SU-DHL-6 (cell line): ENCODE results near the gene MAST4.

Experiments
- H2AFZ ChIP-seq: fragments of 200-600 bp; sonication (generic); 2 replicates; pipeline ENCODE4 v1.6.1; 2014; ENCODE audit warnings: low read depth, mild to moderate bottlenecking, moderate library complexity, mixed read lengths, antibody characterized with exemption, low read length; ENCODE audit not compliant: severe bottlenecking
- H3F3A ChIP-seq: fragments of 200-600 bp; shearing (Covaris generic); 2 replicates; pipeline ENCODE4 v1.6.0; 2016; ENCODE audit warnings: antibody characterized with exemption, mild to moderate bottlenecking; ENCODE audit not compliant: insufficient read depth
- H3K27ac ChIP-seq: fragments of 200-600 bp; sonication (generic); 2 replicates; pipeline ENCODE4 v1.5.1; 2016; ENCODE audit warnings: low read depth, mild to moderate bottlenecking, low read length, moderate library complexity, mixed read lengths
- H3K27me3 ChIP-seq: fragments of 200-600 bp; sonication (generic), shearing (Covaris generic); 2 replicates; pipeline ENCODE4 v1.6.0; 2014; ENCODE audit warnings: mild to moderate bottlenecking, low read length
- H3K36me3 ChIP-seq: fragments of 200-600 bp; sonication (generic); 2 replicates; pipeline ENCODE4 v1.6.1; 2014; ENCODE audit warnings: mild to moderate bottlenecking, low read length, mixed read lengths
- H3K4me2 ChIP-seq: fragments of 300-600, 200-600 bp; shearing (Covaris generic), sonication (generic); 2 replicates; pipeline ENCODE4 v1.6.0; 2014; ENCODE audit warnings: low read length, low read depth, mild to moderate bottlenecking; ENCODE audit not compliant: poor library complexity, severe bottlenecking
- H3K4me3 ChIP-seq: fragments of 200-600 bp; sonication (generic); 2 replicates; pipeline ENCODE4 v1.5.1; 2014; ENCODE audit warnings: antibody characterized with exemption, low read length, mild to moderate bottlenecking, mixed read lengths; ENCODE audit not compliant: insufficient read depth, poor library complexity, severe bottlenecking
- H3K79me2 ChIP-seq: fragments of 200-600 bp; sonication (generic); 2 replicates; pipeline ENCODE4 v1.6.1; 2014; ENCODE audit warnings: mild to moderate bottlenecking, low read length, moderate library complexity; ENCODE audit not compliant: insufficient read depth
- H3K9ac ChIP-seq: fragments of 200-600 bp; sonication (generic); 2 replicates; pipeline ENCODE4 v1.7.0; 2014; ENCODE audit warnings: mild to moderate bottlenecking, low read length
- H3K9me2 ChIP-seq: fragments of 200-600 bp; sonication (generic); replicated peaks from 2 replicates; pipeline ENCODE4 v1.6.1; 2014; ENCODE audit warnings: low read length; ENCODE audit not compliant: insufficient read depth
- H3K9me3 ChIP-seq: fragments of 200-600 bp; sonication (generic); 2 replicates; pipeline ENCODE4 v1.6.1; 2014; ENCODE audit warnings: low read length, mixed read lengths; ENCODE audit not compliant: insufficient read depth
- H4K20me1 ChIP-seq: fragments of 200-600 bp; sonication (generic); 2 replicates; pipeline ENCODE4 v1.6.1; 2014; ENCODE audit warnings: low read depth, mild to moderate bottlenecking, antibody characterized with exemption, low read length, moderate library complexity, mixed read lengths
- CTCF ChIP-seq: fragments of 200-600 bp; sonication (generic); IDR thresholded peaks from one replicate; pipeline ENCODE4 v1.5.1; 2017; ENCODE audit warnings: antibody characterized with exemption, mild to moderate bottlenecking, low read length, moderate library complexity; ENCODE audit not compliant: insufficient read depth, poor library complexity, severe bottlenecking
- EZH2phosphoT487 ChIP-seq: fragments of 200-600 bp; sonication (generic), shearing (Covaris generic); conservative IDR thresholded peaks from 2 replicates; pipeline ENCODE4 v1.6.1; 2018; ENCODE audit warnings: mild to moderate bottlenecking, antibody characterized with exemption, low read length, moderate library complexity, mixed read lengths

MAST4 gene

GRCh38 chr5:67203701-67204074 lies 607.5 kb downstream of the MAST4 start:
- H3K36me3 ChIP-seq: no peaks in the 10 kb centered on the region
- TF ChIP-seq CTCF: no peak
- no peak for TF ChIP-seq EZH2phosphoT487
- H3K9me2 ChIP-seq: no peaks in the 10 kb centered on the region
- no peaks in the 10 kb centered on the region for H3K79me2 ChIP-seq
- no peaks in the 10 kb centered on the region for H3K27me3 ChIP-seq
- no peak overlapping the region for H2AFZ ChIP-seq
- H3K27ac ChIP-seq: 0 out of 2 replicates have a peak overlapping the region, but pooled peaks have one; percentile 19
- H3K9ac ChIP-seq: no peak overlapping the region
- H3F3A ChIP-seq: peaks cover 46% of the 10 kb centered on the region; the same call in 1 of the 2 replicates
- peak overlapping the region; percentile 43 for H3K4me2 ChIP-seq
- H3K4me3 ChIP-seq: no peak overlapping the region
- no peaks in the 10 kb centered on the region for H4K20me1 ChIP-seq
- no peaks in the 10 kb centered on the region for H3K9me3 ChIP-seq

GRCh38 chr5:67204821-67205220 lies 608.6 kb downstream of the MAST4 start:
- peak overlapping the region; percentile 53 for H3K4me2 ChIP-seq
- peak overlapping the region; percentile 79 for H3K27ac ChIP-seq
- peaks cover 41% of the 10 kb centered on the region; the same call in 1 of the 2 replicates for H3F3A ChIP-seq
- no peak overlapping the region for H3K9ac ChIP-seq
- no peaks in the 10 kb centered on the region for H3K9me2 ChIP-seq
- no peaks in the 10 kb centered on the region for H4K20me1 ChIP-seq
- H3K79me2 ChIP-seq: no peaks in the 10 kb centered on the region
- H3K36me3 ChIP-seq: no peaks in the 10 kb centered on the region
- no peaks in the 10 kb centered on the region for H3K9me3 ChIP-seq
- no peaks in the 10 kb centered on the region for H3K27me3 ChIP-seq
- no peak for TF ChIP-seq EZH2phosphoT487
- no peak for TF ChIP-seq CTCF
- no peak overlapping the region for H3K4me3 ChIP-seq
- H2AFZ ChIP-seq: peak overlapping the region; percentile 4

GRCh38 chr5:67205981-67206380 lies 609.8 kb downstream of the MAST4 start:
- no peaks in the 10 kb centered on the region for H3K36me3 ChIP-seq
- TF ChIP-seq EZH2phosphoT487 (no peak), CTCF (no peak)
- H4K20me1 ChIP-seq: no peaks in the 10 kb centered on the region
- H3K79me2 ChIP-seq: no peaks in the 10 kb centered on the region
- H3K4me2 ChIP-seq: peak overlapping the region; percentile 53
- H3F3A ChIP-seq: peaks cover 37% of the 10 kb centered on the region; the same call in 1 of the 2 replicates
- peak overlapping the region; percentile 79 for H3K27ac ChIP-seq
- no peaks in the 10 kb centered on the region for H3K9me3 ChIP-seq
- H3K9ac ChIP-seq: peak overlapping the region; percentile 8; the same call in 1 of the 2 replicates
- peak overlapping the region; percentile 4 for H2AFZ ChIP-seq
- peak overlapping the region; percentile 13 for H3K4me3 ChIP-seq
- H3K27me3 ChIP-seq: no peaks in the 10 kb centered on the region
- H3K9me2 ChIP-seq: no peaks in the 10 kb centered on the region
